ENCODE measurements around the gene PTBP2. TPM values are rescaled to one million over a fixed set of nuclear protein-coding genes. Genes with fewer than 3 reads are reported as not detected.

The PTBP2 gene
- total RNA-seq, 2 donors from 2014 or later = 5.9 to 15.3 TPM

DNA sequence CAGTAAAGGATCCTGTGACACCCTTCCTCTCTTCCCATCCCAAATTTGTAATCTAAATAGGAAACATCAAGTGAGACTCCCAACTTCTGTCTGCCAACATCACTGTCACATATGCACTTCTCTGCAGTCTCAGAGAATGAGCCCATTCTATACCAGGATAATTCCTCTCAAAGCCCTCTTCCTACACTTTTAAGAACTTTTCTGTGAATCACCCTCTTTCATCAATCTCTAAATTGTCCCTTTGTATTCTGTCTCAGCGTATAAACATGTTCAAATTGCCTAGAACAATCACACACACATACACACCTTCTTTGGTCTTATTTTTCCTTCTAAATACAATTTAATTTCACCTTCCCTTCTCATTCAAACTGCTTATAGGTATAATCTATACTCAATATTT lies 111.8 kb downstream of the PTBP2 start:
- Histone ChIP-seq H3K4me3 (no peak overlapping the region), H3K36me3 (replicated peaks in 1 of 2; ENCODE audit: insufficient read depth in 1 of 2, low read depth in 2 of 2) (no peaks in the 10 kb centered on the region), H3K9me3 (no peaks in the 10 kb centered on the region), H3K4me1 (no peaks in the 10 kb centered on the region), H3K27ac (no peak overlapping the region), H3K27me3 (no peaks in the 10 kb centered on the region)
- ATAC-seq (no peak), DNase-seq (no peak)
- WGBS, 2 donors = 97 to 100% methylated on average over 1 of the region's 1 CpG
- intact Hi-C loops (cut with DNase I) = no loop called here
- TF ChIP-seq CTCF (IDR thresholded peaks at IDR 0.05) = no peak
- TF ChIP-seq POLR2A (IDR thresholded peaks at IDR 0.05) = no peak

DNA sequence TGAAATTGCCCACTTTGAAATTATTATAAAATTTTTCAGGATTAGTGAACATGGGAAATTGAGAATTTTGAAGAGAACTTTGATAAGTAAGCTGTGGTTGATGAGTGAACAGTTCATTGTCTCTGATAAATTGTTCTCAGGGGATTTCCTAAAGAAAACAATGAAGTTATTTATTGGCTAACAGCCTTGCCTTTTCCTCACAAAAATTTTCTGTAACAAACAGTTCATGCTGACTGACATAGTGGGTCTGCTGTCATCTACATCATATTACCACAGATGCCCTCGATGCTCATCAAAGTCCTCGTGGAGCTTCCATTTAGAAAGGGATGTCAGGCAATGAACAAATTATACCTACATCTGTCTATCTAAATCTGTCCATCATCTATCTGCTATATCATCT lies 113.4 kb downstream of the PTBP2 start:
- no peaks in the 10 kb centered on the region for H3K4me1 ChIP-seq
- no peaks in the 10 kb centered on the region for H3K27me3 ChIP-seq
- no peak overlapping the region for H3K27ac ChIP-seq
- no peak for ATAC-seq
- DNase-seq = no peak
- TF ChIP-seq POLR2A (IDR thresholded peaks at IDR 0.05) (no peak), CTCF (IDR thresholded peaks at IDR 0.05) (no peak)
- WGBS, 2 donors = 68 to 72% methylated on average over 2 of the region's 2 CpGs
- no peaks in the 10 kb centered on the region for H3K9me3 ChIP-seq
- no peak overlapping the region for H3K4me3 ChIP-seq
- intact Hi-C loops (cut with DNase I) = no loop called here
- no peaks in the 10 kb centered on the region for H3K36me3 ChIP-seq (replicated peaks in 1 of 2; ENCODE audit: insufficient read depth in 1 of 2, low read depth in 2 of 2)

- no peak for TF ChIP-seq POLR2A (IDR thresholded peaks at IDR 0.05)
- no peak for TF ChIP-seq CTCF (IDR thresholded peaks at IDR 0.05)
- intact Hi-C loops (cut with DNase I) = no loop called here
- H3K4me3 ChIP-seq = no peak overlapping the region
- no peak for ATAC-seq
- no peaks in the 10 kb centered on the region for H3K27me3 ChIP-seq
- H3K9me3 ChIP-seq = no peaks in the 10 kb centered on the region
- 68 to 71% methylated on average over 7 of the region's 7 CpGs for WGBS, 2 donors
- H3K4me1 ChIP-seq = no peaks in the 10 kb centered on the region
- H3K27ac ChIP-seq = no peak overlapping the region
- no peaks in the 10 kb centered on the region for H3K36me3 ChIP-seq (replicated peaks in 1 of 2; ENCODE audit: insufficient read depth in 1 of 2, low read depth in 2 of 2)
- no peak for DNase-seq
Measured at GRCh38 chr1:96837057-96837780, 115.6 kb downstream of the PTBP2 start.

- H3K27me3 ChIP-seq = no peaks in the 10 kb centered on the region
Measured at GRCh38 chr1:96837781-96838216, 116.2 kb downstream of the PTBP2 start.

More at GRCh38 chr1:96837781-96838216, 116.2 kb downstream of the PTBP2 start:
- Histone ChIP-seq H3K27ac (no peak overlapping the region), H3K4me3 (no peak overlapping the region), H3K4me1 (no peaks in the 10 kb centered on the region), H3K36me3 (replicated peaks in 1 of 2; ENCODE audit: insufficient read depth in 1 of 2, low read depth in 2 of 2) (no peaks in the 10 kb centered on the region), H3K9me3 (no peaks in the 10 kb centered on the region)
- DNase-seq (no peak), ATAC-seq (no peak)
- intact Hi-C loops (cut with DNase I) = no loop called here
- TF ChIP-seq CTCF (IDR thresholded peaks at IDR 0.05) (no peak), POLR2A (IDR thresholded peaks at IDR 0.05) (no peak)
- WGBS, 2 donors = 57 to 75% methylated on average over 2 of the region's 2 CpGs

All from body of pancreas (tissue), 4 donors.